Neural cell (in vitro differentiated cells): ENCODE measurements around the gene GPRC5A.

Experiments used
- EZH2 ChIP-seq: fragments of 200-600, 300-800 bp; shearing (Covaris generic), sonication (generic); IDR thresholded peaks from 2 replicates; pipeline ENCODE4 v1.6.1; 2014; ENCODE audit warnings: antibody characterized with exemption, low read length, borderline replicate concordance, mild to moderate bottlenecking; ENCODE audit not compliant: insufficient read depth, poor library complexity, severe bottlenecking
- POLR2AphosphoS5 ChIP-seq: IDR thresholded peaks from 2 replicates; pipeline ENCODE4 v1.6.1; 2012
- TF ChIP-seq, protein P1 (sequence below): fragments of 450-650 bp; IDR thresholded peaks from 2 replicates; pipeline ENCODE4 v1.5.1; 2014; ENCODE audit warnings: antibody characterized with exemption, mild to moderate bottlenecking, moderate library complexity; ENCODE audit not compliant: poor library complexity, severe bottlenecking
- TF ChIP-seq, protein P2 (sequence below): IDR thresholded peaks from 2 replicates; pipeline ENCODE4 v1.6.1; 2012; ENCODE audit warnings: borderline replicate concordance

DNA sequence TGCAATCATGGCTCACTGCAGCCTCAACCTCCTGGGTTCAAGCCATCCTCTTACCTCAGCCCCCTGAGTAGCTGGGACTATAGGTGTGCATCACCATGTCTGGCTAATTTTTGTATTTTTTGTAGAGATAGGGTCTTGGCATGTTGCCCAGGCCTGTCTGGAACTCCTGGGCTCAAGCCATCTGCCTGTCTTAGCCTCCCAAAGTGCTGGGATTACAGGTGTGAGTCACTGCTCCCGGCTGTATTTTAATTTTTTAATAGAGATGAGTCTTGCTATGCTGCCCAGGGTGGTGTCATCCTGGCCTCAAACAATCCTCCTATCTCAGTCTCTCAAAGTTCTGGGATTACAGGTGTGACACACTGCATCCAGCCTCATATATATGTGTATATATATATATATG is 31.7 kb upstream of the GPRC5A start:
- TF ChIP-seq, protein P1, sequence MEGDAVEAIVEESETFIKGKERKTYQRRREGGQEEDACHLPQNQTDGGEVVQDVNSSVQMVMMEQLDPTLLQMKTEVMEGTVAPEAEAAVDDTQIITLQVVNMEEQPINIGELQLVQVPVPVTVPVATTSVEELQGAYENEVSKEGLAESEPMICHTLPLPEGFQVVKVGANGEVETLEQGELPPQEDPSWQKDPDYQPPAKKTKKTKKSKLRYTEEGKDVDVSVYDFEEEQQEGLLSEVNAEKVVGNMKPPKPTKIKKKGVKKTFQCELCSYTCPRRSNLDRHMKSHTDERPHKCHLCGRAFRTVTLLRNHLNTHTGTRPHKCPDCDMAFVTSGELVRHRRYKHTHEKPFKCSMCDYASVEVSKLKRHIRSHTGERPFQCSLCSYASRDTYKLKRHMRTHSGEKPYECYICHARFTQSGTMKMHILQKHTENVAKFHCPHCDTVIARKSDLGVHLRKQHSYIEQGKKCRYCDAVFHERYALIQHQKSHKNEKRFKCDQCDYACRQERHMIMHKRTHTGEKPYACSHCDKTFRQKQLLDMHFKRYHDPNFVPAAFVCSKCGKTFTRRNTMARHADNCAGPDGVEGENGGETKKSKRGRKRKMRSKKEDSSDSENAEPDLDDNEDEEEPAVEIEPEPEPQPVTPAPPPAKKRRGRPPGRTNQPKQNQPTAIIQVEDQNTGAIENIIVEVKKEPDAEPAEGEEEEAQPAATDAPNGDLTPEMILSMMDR, result no peak
- TF ChIP-seq POLR2AphosphoS5, result no peak
- no peak for TF ChIP-seq EZH2
- TF ChIP-seq, protein P2, sequence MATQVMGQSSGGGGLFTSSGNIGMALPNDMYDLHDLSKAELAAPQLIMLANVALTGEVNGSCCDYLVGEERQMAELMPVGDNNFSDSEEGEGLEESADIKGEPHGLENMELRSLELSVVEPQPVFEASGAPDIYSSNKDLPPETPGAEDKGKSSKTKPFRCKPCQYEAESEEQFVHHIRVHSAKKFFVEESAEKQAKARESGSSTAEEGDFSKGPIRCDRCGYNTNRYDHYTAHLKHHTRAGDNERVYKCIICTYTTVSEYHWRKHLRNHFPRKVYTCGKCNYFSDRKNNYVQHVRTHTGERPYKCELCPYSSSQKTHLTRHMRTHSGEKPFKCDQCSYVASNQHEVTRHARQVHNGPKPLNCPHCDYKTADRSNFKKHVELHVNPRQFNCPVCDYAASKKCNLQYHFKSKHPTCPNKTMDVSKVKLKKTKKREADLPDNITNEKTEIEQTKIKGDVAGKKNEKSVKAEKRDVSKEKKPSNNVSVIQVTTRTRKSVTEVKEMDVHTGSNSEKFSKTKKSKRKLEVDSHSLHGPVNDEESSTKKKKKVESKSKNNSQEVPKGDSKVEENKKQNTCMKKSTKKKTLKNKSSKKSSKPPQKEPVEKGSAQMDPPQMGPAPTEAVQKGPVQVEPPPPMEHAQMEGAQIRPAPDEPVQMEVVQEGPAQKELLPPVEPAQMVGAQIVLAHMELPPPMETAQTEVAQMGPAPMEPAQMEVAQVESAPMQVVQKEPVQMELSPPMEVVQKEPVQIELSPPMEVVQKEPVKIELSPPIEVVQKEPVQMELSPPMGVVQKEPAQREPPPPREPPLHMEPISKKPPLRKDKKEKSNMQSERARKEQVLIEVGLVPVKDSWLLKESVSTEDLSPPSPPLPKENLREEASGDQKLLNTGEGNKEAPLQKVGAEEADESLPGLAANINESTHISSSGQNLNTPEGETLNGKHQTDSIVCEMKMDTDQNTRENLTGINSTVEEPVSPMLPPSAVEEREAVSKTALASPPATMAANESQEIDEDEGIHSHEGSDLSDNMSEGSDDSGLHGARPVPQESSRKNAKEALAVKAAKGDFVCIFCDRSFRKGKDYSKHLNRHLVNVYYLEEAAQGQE, result no peak
